LNCAP (cell line): ENCODE results near the gene TMEM107.
A peak's percentile ranks its signal among the peaks of the same experiment; 100 is the strongest.

Experiments used
- TF ChIP-seq, protein P1 (sequence below): fragments of 450-650 bp; IDR thresholded peaks from 2 replicates; pipeline ENCODE4 v1.5.1; 2017; ENCODE audit warnings: mild to moderate bottlenecking

The TMEM107 gene

DNA sequence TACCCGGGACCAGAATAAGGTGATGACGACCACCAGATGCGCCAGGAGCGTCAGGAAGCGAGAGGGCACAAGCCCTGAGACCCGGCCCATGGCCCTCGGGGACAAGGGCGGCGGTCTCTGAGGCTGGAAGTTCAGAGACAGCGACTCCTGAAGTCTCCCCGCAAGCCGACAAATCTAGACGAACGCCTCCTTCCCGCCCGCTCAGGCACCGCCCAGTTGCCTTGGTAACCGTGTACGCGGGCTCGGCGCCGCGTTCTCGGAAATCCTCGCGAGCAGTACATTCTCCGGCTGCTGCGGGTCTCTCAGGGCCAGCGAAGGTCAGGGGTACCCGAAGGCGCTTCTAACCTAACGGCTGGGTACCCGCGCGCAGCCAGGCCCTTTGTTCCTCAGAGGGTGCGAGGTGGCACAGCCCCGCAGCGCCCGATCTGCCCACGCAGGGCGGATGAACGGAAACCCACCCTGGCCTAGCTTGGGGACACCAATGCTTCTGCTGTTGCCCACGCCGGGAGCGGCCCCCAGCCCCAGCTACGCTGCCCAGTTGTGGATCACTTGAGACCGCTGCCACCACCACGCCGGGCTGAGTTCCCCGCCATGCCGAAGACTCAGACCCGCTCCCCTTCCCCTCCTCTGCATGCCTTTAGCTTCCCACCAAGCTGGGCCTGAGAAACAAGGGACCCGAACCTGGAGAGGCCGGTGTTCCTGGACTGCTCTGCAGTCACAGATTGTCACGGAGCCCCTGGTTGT, at the start of gene TMEM107:
TMEM107 (minus strand) TSS at position 184 of the 744 bp plus-strand sequence; CDS start at position 90, 94 bp downstream.
- TF ChIP-seq, protein P1, sequence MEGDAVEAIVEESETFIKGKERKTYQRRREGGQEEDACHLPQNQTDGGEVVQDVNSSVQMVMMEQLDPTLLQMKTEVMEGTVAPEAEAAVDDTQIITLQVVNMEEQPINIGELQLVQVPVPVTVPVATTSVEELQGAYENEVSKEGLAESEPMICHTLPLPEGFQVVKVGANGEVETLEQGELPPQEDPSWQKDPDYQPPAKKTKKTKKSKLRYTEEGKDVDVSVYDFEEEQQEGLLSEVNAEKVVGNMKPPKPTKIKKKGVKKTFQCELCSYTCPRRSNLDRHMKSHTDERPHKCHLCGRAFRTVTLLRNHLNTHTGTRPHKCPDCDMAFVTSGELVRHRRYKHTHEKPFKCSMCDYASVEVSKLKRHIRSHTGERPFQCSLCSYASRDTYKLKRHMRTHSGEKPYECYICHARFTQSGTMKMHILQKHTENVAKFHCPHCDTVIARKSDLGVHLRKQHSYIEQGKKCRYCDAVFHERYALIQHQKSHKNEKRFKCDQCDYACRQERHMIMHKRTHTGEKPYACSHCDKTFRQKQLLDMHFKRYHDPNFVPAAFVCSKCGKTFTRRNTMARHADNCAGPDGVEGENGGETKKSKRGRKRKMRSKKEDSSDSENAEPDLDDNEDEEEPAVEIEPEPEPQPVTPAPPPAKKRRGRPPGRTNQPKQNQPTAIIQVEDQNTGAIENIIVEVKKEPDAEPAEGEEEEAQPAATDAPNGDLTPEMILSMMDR, result no peak

GRCh38 chr17:8224891-8225812, 49.0 kb upstream of the TMEM107 start:
- TF ChIP-seq, protein P1, result no peak

GRCh38 chr17:8223356-8224126, 47.4 kb upstream of the TMEM107 start:
- TF ChIP-seq, protein P1, result peak; percentile 48; the same call in 1 of the 2 replicates

- TF ChIP-seq, protein P1, result no peak
Observed at GRCh38 chr17:8222630-8223355, 46.6 kb upstream of the TMEM107 start.

- TF ChIP-seq, protein P1, result no peak
Observed at GRCh38 chr17:8222380-8222629, 46.1 kb upstream of the TMEM107 start.

- TF ChIP-seq, protein P1, result no peak
Observed at GRCh38 chr17:8221663-8222379, 45.6 kb upstream of the TMEM107 start.
